HG02759 (cell line): ENCODE data around the gene ABCD2.
"Not testable (repeated sequence)": the region's sequence is repeated elsewhere in the genome, so short reads cannot be mapped to it uniquely, and the experiment has no call there.

Source experiments
- ATAC-seq: cut with Tn5 transposase; IDR thresholded peaks from one replicate; pipeline ENCODE4 v1.9.1; 2021; ENCODE audit warnings: mild to moderate bottlenecking, moderate library complexity; ENCODE audit not compliant: unreplicated experiment

ABCD2 gene

DNA sequence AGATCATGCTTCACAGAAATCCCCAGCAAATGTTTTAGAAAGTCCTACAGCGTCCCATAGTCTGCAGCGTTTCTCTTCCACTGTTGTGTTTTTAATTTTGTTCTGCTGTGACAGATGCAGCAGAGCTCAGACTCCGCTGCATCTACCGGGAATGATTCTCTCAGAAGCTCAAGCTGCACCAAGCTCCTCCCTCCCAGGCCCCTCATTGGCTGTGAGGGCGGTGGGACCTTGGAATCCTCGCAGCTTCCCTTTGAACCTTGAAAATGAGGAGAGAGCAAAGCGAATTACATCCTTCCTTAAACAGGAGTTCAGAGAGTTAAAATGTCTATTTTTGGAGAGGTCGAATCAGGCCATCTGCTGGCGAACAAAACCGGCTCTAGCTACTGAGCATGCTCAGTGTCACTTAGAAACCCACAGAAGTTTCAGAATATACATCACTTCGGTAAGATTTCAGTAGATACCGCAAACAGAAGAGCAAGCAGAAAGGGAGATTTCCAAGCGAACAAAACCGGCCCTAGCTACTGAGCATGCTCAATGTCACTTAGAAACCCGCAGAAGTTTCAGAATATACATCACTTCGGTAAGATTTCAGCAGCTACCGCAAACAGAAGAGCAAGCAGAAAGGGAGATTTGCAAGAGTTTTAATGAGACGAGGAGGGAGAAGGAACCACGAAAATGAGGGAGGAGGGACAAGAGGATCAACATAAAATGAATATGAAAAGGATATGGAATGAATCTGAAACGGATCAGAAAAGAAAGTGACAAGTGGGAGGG is at the start of gene ABCD2:
Gene ABCD2, minus strand, starts transcription at position 144 of the 774 bp plus-strand sequence. CDS start 188 bp downstream, outside the sequence.
- peak; percentile 82 for ATAC-seq

DNA sequence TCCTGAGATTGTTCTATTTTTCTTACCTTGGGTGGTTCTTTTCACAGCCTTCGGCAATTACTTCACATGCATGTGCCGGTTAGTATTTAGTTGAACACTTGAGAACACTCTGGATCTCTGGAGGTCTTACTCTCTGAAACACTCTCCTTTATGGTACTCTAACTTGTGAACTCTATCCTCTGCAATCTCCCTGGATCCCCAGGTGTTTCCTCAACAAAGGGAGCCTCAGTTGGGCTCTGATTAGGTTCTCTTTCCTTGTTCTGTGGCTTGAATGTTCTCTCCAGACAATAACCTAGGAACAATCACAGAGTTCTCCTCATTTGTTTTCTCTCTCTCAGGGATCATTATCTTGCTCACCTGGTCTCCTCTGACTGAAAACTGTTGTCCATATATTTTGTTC is 40.5 kb upstream of the ABCD2 start:
- ATAC-seq = no peak

DNA sequence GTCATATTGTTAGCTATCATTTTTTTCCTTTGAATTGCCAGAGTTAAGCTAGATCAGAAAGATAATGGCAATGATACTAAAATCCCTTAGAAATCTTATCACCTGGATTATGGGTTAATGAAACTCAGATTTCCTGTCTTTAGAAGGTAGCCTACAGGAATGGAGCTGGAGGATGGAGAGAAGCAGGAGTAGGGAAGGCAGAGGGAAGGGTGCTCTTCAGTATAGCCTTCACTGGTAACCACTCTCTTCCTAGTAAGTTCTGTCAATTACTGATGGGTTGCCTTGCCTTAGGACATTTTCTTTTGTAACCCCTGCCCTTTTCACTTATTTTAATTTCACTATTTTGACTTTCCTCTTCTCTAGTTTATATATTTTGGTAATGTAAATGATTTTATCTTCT is 27.8 kb upstream of the ABCD2 start:
- no peak for ATAC-seq

DNA sequence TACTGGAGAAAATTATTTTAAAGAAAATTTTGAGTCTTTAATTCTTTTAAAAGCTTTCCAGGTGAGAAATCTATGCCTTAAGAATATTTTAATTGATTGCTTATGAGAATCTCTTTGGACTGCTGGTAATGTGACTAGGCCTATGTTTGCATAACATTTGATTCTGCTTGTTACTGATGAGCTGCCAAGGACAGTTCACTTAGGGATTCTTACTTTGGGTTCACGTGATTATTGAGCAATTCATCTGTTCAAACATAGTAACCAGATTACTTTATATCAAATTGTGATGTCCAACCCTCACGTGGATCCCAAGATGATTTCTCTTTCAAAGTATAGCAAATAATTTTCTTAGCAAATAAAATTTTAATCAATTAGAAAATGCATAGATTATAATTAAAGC is 27.4 kb upstream of the ABCD2 start:
- no peak for ATAC-seq

DNA sequence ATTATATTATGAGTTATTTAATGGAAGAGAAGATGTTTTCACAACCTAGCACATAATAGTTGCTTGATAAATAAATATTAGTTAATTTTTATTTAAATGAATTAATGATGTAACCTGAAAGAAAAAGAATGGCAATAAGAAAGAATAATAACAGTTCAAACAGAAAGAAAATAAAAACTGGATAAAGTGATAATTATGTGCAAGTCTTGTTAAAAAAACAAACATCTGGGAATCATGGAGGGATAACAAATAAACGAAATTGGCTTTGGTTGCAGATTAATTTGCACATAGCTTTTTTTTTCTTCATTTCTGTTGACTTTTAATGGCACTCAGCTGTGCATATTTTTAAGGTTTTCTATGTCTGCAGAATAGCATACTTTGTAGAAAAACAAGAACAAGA is 23.4 kb upstream of the ABCD2 start:
- ATAC-seq = no peak

DNA sequence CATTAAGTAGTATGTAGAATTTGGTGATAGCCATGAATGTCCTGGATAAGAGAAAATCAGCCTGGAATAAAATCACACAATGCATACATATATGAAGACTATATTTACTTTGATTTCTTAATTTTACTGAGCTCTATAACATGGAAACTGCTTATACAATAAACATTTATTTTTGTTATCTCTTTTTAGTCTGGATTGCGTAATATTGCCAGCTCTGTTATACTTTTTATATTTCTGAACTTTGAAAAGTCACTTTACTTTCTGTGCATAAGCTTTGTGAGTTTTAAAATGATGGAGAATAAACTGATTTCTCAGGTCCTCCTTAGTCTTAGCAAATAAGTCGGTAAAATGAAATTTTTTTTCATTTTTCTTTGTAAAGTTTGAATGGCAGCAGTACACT is 19.2 kb upstream of the ABCD2 start:
- no peak for ATAC-seq

DNA sequence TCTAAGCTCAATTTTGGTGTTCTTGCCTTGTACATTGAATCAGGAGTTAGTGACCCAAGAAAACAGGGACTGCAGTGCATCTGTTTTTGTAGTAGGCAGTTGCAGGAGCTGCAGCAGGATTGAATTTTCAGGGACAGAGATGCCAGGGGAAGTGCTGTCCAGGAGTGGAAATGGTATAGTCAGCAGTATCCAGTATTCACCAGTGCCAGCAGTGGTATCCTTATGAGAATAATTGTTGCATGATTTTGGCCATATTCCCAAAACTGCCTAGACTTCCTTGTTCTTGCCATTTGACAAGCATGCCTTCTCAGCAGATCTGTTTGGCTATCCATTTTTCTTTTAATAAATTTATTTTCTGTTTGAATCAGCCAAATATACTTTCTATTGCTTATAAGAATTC is 18.6 kb upstream of the ABCD2 start:
- no peak for ATAC-seq

DNA sequence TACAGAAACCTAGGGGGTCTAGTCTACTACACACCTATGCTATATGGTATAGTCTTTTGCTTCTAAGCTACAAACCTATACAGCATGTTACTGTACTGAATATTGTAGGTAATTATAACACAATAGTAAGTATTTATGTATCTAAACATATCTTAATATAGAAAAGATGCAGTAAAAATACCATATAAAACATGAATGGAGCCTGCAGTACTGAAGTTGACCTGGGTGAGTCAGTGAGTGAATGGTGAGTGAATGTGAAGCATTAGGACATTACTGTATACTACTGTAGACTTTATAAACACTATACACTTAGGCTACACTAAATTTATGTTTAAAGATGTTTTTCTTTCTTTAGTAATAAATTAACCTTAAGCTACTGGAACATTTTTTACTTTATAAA is 13.1 kb upstream of the ABCD2 start:
- no peak for ATAC-seq

DNA sequence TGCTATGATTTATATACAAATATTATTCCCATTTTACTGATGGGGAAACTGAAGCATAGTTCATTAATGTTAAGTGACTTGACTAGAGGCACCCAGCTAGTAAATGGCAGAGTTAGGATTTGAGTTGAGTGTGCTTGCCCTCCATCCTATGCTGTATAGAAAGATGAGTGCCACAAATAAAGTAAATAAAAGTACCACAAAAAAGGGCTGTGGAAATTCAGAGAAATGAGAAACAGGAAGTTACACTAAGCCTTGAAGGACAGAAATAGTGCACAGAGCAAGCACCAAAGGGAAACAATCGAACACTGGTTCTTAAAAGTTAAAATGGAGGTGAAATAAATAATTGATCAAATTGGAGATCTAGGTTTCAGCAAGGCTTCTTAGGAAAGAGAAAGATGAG is 9.2 kb upstream of the ABCD2 start:
- ATAC-seq = no peak

DNA sequence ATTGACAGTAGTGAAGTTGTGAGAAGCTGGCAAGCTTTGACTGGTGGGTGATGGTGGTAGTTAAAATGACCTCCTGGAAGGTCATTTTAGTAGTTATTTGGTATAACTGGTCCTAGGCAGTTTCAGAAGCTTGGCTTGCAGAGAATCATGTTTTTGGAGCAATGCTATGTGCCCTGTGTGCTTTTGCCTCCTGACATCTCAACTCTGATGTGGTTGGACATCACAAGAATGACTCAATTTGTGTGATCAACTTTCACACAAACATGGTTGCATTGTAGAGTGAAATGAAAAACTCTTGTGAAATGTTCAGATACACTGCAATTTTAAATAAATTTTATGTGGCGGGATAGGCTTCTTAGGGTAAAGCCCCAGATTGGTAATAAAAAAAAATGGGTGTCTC is 8.3 kb upstream of the ABCD2 start:
- ATAC-seq = no peak

DNA sequence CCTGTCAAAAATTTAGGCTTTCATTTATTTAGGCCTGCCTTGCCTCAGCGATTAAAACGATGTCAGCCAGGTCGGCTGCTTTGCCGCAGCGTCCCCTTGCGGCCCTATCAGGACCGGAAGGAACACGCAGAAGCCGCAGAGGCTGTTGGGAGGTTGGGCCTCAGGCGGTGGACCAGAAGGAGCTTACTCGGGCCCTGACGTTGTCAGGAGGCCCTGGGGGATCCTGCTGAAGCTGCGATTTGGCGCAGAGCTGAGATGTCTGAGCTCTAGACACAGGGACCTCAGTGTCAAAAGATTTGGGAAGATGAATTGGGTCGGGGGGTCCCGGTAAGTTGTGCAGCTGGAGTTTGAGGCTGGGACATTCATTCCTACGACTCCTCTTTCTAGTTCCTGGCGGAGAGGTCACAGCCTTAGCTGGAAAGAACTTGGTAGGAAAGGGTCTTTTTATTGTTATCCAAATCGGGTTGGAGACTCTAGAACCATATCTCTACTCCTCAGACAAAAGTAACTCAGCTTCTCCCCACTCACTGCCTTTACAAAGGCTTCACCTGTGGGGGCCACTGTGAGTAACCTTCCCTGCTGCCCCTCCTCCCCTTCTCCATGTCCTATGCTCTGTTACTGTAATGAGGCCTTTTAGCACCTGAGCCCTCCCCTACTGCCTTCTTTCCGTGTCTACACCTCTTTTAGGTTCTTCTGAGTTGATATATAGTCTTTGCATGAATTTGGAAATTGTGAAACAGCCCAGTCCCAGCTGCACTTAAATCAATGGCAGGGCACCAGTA is 6.6 kb upstream of the ABCD2 start:
- no peak for ATAC-seq

DNA sequence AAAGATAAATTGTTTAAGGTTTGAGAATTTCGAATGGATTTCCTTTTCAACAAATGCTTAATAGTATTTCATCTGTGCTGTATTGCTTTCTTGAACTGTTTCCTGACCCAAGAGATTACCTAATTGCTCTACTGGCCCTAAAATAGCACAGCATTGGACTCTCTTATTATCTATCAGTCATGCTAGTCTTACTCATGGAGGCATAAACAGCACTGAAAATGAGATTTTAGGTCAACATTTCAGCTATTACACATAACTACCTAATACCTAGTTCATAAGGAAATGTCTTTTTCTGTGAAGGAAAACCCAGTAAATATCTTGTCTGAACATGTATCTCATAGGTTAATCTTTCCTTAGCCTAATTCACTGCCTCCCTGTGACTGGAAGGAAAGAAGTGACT is 4.3 kb upstream of the ABCD2 start:
- no peak for ATAC-seq

DNA sequence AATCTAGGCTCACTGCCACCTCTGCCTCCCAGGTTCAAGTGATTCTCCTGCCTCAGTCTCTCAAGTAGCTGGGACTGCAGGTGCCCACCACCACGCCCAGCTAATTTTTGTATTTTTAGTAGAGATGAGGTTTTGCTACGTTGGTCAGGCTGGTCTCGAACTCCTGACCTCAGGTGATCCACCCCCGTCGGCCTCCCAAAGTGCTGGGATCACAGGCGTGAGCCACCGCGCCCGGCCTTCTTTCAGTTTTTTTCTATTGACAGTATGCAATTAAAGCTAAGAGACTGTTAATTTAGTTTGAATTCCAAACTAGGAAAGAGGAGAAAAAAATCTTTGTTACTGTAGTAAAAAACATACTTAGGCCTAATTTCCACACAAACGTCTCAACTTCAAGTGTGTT is 3.6 kb upstream of the ABCD2 start:
- ATAC-seq = not testable (repeated sequence)

DNA sequence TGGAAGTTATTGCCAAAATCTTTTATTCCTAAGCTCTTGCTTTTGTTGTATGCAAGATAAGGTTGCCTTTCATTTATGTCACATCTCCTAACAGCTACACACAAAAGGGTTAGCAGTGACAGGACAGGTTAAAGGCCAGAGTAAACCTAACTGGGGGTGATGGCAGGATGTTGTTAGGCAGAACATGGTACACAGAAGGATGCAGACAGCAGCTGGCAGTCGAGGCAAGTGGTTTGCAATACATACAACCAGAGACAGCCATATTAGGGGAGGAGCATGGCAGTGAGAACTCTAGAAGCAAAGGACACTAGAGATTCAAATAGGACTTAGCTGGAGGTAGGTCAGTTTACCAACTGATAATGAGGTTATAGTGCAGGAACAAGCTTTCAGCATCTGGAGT is 2.7 kb upstream of the ABCD2 start:
- no peak for ATAC-seq

DNA sequence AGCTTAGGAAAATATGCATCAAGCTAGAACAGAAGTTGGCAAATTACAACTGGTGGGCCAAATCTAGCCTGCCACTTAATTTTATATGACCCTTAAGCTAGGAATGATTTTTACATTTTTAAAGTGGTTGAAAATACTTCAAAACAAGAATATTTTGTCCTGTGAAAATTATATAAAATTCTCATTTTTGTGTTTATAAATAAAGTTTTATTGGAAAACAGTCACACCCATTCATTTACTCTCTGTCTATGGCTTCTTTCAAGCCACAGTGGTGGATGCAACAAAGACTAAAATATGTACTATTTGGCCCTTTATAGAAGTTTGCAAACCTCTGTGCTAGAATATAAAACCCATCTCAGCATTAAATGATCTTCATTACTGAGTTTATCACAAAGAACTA is 2.1 kb upstream of the ABCD2 start:
- ATAC-seq = no peak

DNA sequence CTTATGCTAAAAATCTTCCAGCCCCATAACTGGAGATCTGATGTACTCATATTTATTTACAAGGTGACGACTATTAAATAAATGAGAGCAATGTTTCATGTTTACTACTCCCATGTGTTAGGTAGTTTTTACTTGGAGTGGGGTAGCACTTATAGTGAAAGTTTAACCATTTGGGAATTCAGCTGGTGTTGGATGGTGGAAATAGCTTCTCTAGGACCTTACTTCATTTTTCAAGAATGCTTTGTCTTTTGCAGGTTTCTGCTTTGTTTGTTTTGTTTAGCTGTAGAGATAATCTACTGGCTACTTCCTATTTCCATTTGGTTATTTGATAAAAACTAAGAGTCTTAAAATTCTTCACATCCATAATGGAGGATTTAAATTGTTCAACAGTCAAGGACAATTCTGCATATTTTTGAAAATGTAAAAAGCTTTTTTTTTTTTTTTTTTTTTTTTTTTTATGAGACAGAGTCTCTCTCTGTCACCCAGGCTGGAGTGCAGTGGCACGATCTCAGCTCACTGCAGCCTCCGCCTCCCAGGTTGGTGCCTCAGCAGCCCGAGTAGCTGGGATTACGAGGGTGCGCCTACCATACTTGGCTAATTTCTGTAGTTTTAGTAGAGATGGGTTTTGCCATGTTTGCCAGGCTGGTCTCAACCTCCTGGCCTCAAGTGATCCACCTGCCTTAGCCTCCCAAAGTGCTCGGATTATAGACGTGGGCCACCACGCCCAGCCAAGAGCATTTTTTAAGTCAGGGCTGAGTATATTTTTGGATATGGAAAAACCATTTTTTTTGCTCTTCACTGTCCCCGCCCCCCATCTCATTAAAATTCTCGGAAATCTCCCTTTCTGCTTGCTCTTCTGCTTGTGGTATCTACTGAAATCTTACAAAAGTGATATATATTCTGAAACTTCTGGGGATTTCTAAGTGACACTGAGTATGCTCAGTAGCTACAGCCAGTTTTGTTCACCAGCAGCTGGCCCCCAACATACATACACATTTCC is 1.4 kb upstream of the ABCD2 start:
- peak; percentile 31 for ATAC-seq

DNA sequence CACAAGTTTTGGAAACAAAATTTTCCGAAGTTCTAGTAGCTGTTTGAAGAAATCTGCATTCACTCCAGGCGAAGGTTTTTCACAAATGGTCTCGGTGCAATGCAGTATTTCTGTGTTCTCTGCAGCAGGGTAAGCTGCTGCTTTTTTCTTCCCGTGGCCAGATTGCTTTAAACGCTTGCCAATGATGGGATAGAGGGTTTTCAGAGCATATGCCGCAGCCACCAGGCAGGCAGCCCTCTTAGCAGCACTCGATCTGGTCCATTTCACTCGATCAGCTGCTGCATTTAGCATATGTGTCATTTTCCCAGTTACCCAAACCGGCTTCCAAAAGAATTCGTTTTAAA is 315 bp downstream of the ABCD2 start:
- peak; percentile 24 for ATAC-seq

DNA sequence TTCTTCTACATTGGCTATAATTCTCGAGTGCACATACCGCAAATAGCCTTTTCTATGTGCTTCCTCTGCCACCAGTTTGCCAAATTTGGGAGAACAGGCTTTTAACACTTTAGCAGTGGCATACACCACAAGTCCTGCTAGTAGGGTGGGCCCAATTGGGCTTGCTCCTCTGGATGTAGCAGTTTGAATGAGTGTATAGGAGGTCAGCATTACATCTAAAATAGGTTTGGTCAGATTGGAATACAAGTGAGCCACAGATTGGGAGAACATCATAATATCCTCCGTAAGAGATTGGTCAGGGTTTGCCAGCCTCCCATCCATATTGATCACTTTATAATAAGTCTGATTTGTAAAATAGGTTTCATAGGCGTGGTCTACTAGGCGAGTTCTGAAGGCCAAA is 902 bp downstream of the ABCD2 start:
- ATAC-seq = no peak

DNA sequence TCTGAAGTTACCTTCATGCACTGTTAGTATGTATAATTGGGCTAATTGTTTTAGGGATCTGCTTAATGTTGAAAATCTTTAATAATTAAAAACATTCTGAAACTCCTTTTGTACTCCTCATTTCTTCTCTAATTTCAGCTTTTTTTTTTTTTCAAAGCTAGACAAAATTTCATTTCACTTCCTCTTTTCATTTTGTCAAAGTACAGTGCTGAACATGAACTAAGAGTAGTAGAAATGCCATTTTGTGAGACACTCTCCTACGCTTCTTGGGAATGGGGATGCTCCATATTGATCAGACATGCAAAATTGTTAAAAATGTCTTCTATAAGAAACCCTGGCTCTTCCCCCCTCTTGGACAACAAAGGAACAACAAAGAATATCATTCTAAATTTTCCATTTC is 1.7 kb downstream of the ABCD2 start:
- no peak for ATAC-seq

DNA sequence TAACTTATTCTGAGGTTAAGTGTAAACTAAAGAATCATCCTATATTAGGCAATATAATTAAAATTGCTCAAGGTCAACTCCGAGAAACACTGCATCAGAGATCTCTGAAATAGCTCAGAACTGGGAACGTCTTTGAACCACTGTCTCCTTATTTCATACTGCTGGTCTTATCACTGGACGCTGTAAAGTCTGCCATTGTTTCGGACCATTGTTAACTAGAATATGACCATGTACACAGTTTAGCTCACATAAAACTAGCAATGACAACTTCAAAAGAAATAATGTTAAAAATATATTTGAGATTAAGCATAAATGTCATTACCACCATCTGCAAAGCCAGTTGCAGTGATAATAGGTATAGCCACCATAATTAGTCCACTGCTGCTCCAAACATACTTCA is 2.9 kb downstream of the ABCD2 start:
- no peak for ATAC-seq

DNA sequence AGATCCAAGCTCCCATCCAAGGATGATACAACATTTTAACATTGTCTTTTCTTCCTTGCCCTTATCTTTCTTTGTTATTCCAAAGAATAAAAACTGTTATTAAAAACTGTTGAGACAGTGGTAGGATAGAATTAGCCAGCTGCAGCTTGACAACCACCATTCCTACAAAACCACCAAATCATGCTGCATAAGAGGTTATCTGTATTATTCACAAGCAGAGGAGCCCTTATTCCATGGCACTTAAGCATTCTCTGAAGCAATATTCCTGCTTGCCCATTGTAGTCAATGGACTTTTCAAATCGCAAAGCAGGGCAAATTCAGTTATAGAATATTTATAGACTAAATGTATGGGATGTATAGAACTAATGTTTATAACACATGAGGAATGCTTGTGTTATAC is 3.4 kb downstream of the ABCD2 start:
- no peak for ATAC-seq
